Lung (tissue), 12 donors: ENCODE measurements around the gene PATJ. TPM values are rescaled to one million over a fixed set of nuclear protein-coding genes. Genes with fewer than 3 reads are reported as not detected.

Experiments
- ATAC-seq: fragments of 200-7000 bp; cut with Tn5 transposase; one replicate; pipeline ENCODE4 v1.9.1; 2020; ENCODE audit warnings: moderate number of reproducible peaks; ENCODE audit not compliant: insufficient read depth, low FRiP score
- DNase-seq, 3 donors: peaks; one replicate each; pipeline ENCODE4 v3.0.0-alpha.2; 2013 to 2017
- H3K27ac ChIP-seq, 2 donors: one replicate each; pipeline ENCODE4 v1.5.1; 2013; ENCODE audit warnings: mild to moderate bottlenecking in 2 of 2, moderate library complexity in 2 of 2, control low read depth in 1 of 2, inconsistent platforms in 1 of 2, low read depth in 1 of 2, low read length in 1 of 2
- H3K27me3 ChIP-seq, 3 donors: one replicate each; pipeline ENCODE4 v1.5.1; 2013; ENCODE audit warnings: low read length in 2 of 3; ENCODE audit not compliant: control insufficient read depth in 3 of 3, insufficient read depth in 3 of 3
- H3K36me3 ChIP-seq, 4 donors: one replicate each; pipeline ENCODE4 v1.5.1; 2013; ENCODE audit warnings: low read length in 4 of 4, mild to moderate bottlenecking in 1 of 4, moderate library complexity in 1 of 4; ENCODE audit not compliant: control insufficient read depth in 4 of 4, insufficient read depth in 4 of 4
- H3K4me1 ChIP-seq, 5 donors: one replicate each; pipeline ENCODE4 v1.5.1; 2013; ENCODE audit warnings: low read length in 5 of 5, mild to moderate bottlenecking in 2 of 5, moderate library complexity in 1 of 5; ENCODE audit not compliant: control insufficient read depth in 5 of 5, insufficient read depth in 5 of 5
- H3K4me3 ChIP-seq: one replicate; pipeline ENCODE4 v1.5.1; 2013; ENCODE audit warnings: mild to moderate bottlenecking, control low read depth, moderate library complexity
- H3K9ac ChIP-seq, 2 donors: one replicate each; pipeline ENCODE4 v1.5.1; 2013; ENCODE audit warnings: low read length in 2 of 2, control low read depth in 1 of 2; ENCODE audit not compliant: insufficient read depth in 1 of 2
- H3K9me3 ChIP-seq, 4 donors: one replicate each; pipeline ENCODE4 v1.5.1; 2013; ENCODE audit warnings: low read length in 3 of 4, mild to moderate bottlenecking in 1 of 4, moderate library complexity in 1 of 4; ENCODE audit not compliant: control insufficient read depth in 4 of 4, insufficient read depth in 3 of 4
- WGBS, 2 donors: extraction: QIAGEN DNeasy Blood & Tissue Kit; methylation state at CpG; one replicate each; pipeline ENCODE4 v1.1.7; 2013; 5-methylcytosine and 5-hydroxymethylcytosine counted together
- polyA plus RNA-seq, 2 donors: library from polyadenylated mRNA; stranded (reverse); fragments of 200-250 nt; gene quantifications; one replicate each; pipeline ENCODE4 v1.2.1, GENCODE V29; 2013
- total RNA-seq, 2 donors: library from RNA; depleted of rRNA in 1 of 2; stranded (reverse); fragments of >200 nt in 1 of 2; gene quantifications; one replicate each; pipeline ENCODE4 v1.2.1, GENCODE V29; 2014 to 2021
- TF ChIP-seq, protein P1 (sequence below): IDR thresholded peaks from 2 replicates; pipeline ENCODE4 v1.5.1; 2012; ENCODE audit warnings: mild to moderate bottlenecking; ENCODE audit errors: control extremely low read depth, extremely low read depth
- donor health status: control.
- donor health status: control.
- donor health status: Bipolar disorder and iron deficiency.
- donor health status: healthy.
- donor health status: DM: yes; HTN: yes; CAD: no.

PATJ gene
- total and polyA plus RNA-seq, 4 donors: 5.3 to 115 (median 26.8) TPM

GRCh38 chr1:62068978-62069377 is 326.7 kb downstream of the PATJ start:
- DNase-seq (peak in 2 of 3 donors; percentile 8 to 55), ATAC-seq (no peak)
- TF ChIP-seq, protein P1, sequence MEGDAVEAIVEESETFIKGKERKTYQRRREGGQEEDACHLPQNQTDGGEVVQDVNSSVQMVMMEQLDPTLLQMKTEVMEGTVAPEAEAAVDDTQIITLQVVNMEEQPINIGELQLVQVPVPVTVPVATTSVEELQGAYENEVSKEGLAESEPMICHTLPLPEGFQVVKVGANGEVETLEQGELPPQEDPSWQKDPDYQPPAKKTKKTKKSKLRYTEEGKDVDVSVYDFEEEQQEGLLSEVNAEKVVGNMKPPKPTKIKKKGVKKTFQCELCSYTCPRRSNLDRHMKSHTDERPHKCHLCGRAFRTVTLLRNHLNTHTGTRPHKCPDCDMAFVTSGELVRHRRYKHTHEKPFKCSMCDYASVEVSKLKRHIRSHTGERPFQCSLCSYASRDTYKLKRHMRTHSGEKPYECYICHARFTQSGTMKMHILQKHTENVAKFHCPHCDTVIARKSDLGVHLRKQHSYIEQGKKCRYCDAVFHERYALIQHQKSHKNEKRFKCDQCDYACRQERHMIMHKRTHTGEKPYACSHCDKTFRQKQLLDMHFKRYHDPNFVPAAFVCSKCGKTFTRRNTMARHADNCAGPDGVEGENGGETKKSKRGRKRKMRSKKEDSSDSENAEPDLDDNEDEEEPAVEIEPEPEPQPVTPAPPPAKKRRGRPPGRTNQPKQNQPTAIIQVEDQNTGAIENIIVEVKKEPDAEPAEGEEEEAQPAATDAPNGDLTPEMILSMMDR: no peak
- Histone ChIP-seq H3K27me3 (no peaks in the 10 kb centered on the region), H3K27ac (peak overlapping the region in 1 of 2 donors; percentile 89), H3K4me3 (no peak overlapping the region), H3K4me1 (peaks cover 0 to 16% (median 8%) of the 10 kb centered on the region in 5 donors), H3K9ac (no peak overlapping the region), H3K9me3 (no peaks in the 10 kb centered on the region), H3K36me3 (peaks cover 0 to 1% (median 0%) of the 10 kb centered on the region in 4 donors)
- 56 to 73% methylated on average over 5 of the region's 5 CpGs for WGBS, 2 donors

DNA sequence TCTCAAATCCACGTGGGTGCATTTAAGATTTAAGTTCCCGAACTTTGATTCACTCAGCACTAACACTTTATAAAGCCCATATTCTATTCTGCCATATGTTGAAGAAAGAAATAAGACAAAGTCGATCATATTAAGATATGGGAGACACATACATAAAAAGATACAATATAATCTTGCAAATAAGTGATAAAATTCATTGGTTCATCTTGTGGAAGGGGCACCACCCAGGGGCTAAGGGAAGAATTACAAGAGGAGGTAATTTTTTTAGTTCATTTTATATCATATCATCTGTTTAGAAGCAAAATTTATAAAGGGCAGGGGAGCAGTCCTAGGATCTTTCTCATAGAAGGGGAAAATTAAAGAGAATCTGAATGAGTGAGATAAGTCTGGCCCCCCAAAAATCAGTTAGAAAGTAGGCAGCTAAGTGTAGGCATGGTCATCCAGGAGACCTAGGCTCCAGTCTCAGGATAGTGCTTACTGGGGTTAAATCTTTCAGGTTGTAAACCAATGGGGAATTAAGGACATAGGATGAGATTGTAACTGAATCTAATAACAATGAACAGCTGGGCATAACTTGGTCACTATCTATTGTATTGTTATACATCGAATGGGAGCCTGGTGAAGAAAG is 328.2 kb downstream of the PATJ start:
- ATAC-seq (no peak), DNase-seq (peak in 1 of 3 donors; percentile 14)
- H3K4me1 ChIP-seq: peaks cover 0 to 10% (median 8%) of the 10 kb centered on the region in 5 donors
- no peaks in the 10 kb centered on the region for H3K36me3 ChIP-seq
- H3K27me3 ChIP-seq: no peaks in the 10 kb centered on the region
- H3K27ac ChIP-seq: peak overlapping the region in 1 of 2 donors; percentile 89
- H3K9me3 ChIP-seq: no peaks in the 10 kb centered on the region
- H3K4me3 ChIP-seq: no peak overlapping the region
- WGBS, 2 donors: 67 to 82% methylated on average over 4 of the region's 4 CpGs
- H3K9ac ChIP-seq: no peak overlapping the region
- TF ChIP-seq, protein P1: no peak

- DNase-seq (no peak), ATAC-seq (no peak)
- H3K27me3 ChIP-seq: no peaks in the 10 kb centered on the region
- peaks cover 0 to 10% (median 10%) of the 10 kb centered on the region in 5 donors for H3K4me1 ChIP-seq
- H3K9ac ChIP-seq: no peak overlapping the region
- no peaks in the 10 kb centered on the region for H3K36me3 ChIP-seq
- no peak overlapping the region for H3K27ac ChIP-seq
- no peak overlapping the region for H3K4me3 ChIP-seq
- 90 to 92% methylated on average over 7 of the region's 7 CpGs for WGBS, 2 donors
- H3K9me3 ChIP-seq: no peaks in the 10 kb centered on the region
- TF ChIP-seq, protein P1: no peak
These were observed 329.4 kb downstream of the PATJ start for GRCh38 chr1:62071695-62072094.
